Measurements from ENCODE around the gene CP.

DNA sequence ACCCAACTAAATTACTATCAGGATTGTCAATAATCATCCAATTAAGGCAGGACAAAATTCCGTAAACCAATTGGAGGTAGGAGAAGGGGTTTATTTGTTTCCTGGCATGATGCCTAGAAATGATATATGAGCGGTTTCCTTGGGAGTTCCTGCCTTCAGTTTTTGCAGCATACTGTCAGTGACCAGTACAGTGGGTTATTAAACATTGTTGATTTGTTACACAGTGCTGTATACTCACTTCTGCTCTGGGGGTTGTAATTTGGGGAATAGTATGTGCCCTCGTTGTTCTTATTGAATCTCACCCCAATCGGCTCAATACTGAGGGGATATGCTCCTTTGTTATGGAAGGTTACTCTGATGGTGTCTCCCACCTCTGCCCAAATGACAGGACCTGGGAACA lies 22.2 kb downstream of the CP start:
- TF ChIP-seq GATA2 (IDR thresholded peaks at IDR 0.05; ENCODE audit: low read depth, low read length) (no peak), GATA3 (IDR thresholded peaks at IDR 0.05; ENCODE audit: low read depth, low read length) (no peak)
